Mesendoderm (in vitro differentiated cells): ENCODE results near the gene MAPRE3.
A peak's percentile ranks its signal among the peaks of the same experiment; 100 is the strongest.

Experiments used
- DNase-seq: peaks from one replicate; pipeline ENCODE4 v3.0.0; 2013
- H2AK5ac ChIP-seq: 2 replicates; pipeline ENCODE4 v1.6.1; 2013; ENCODE audit warnings: low read length, inconsistent platforms
- H2BK120ac ChIP-seq: 2 replicates; pipeline ENCODE4 v1.6.1; 2013; ENCODE audit warnings: low read depth, mild to moderate bottlenecking, low read length, moderate library complexity, mixed read lengths
- H2BK15ac ChIP-seq: replicated peaks from 2 replicates; pipeline ENCODE4 v1.6.1; 2013; ENCODE audit warnings: low read depth, mild to moderate bottlenecking, moderate library complexity
- H2BK5ac ChIP-seq: 2 replicates; pipeline ENCODE4 v1.6.1; 2013; ENCODE audit warnings: low read length, inconsistent platforms
- H3K18ac ChIP-seq: 2 replicates; pipeline ENCODE4 v1.6.1; 2013; ENCODE audit warnings: mild to moderate bottlenecking, low read length, mixed read lengths
- H3K23ac ChIP-seq: one replicate; pipeline ENCODE4 v1.6.1; 2013; ENCODE audit warnings: low read length
- H3K27ac ChIP-seq: 2 replicates; pipeline ENCODE4 v1.5.1; 2013; ENCODE audit warnings: low read depth, mild to moderate bottlenecking, inconsistent platforms, low read length, moderate library complexity
- H3K27me3 ChIP-seq: 2 replicates; pipeline ENCODE4 v1.6.1; 2013; ENCODE audit warnings: low read length, control low read depth, mild to moderate bottlenecking, inconsistent platforms; ENCODE audit not compliant: insufficient read depth, poor library complexity
- H3K36me3 ChIP-seq: 2 replicates; pipeline ENCODE4 v1.6.1; 2013; ENCODE audit warnings: low read length, inconsistent platforms; ENCODE audit not compliant: control insufficient read depth, insufficient read depth
- H3K4ac ChIP-seq: one replicate; pipeline ENCODE4 v1.6.1; 2013; ENCODE audit warnings: low read depth, mild to moderate bottlenecking, low read length, moderate library complexity
- H3K4me1 ChIP-seq: 2 replicates; pipeline ENCODE4 v1.6.1; 2013; ENCODE audit warnings: low read depth, low read length, inconsistent platforms; ENCODE audit not compliant: control insufficient read depth
- H3K4me2 ChIP-seq: 2 replicates; pipeline ENCODE4 v1.6.1; 2013; ENCODE audit warnings: low read length
- H3K4me3 ChIP-seq: 2 replicates; pipeline ENCODE4 v1.5.1; 2013; ENCODE audit warnings: mild to moderate bottlenecking, low read length
- H3K56ac ChIP-seq: one replicate; pipeline ENCODE4 v1.6.1; 2013; ENCODE audit warnings: low read length
- H3K79me1 ChIP-seq: 2 replicates; pipeline ENCODE4 v1.6.1; 2013; ENCODE audit warnings: low read length, inconsistent platforms
- H3K79me2 ChIP-seq: 2 replicates; pipeline ENCODE4 v1.6.1; 2013; ENCODE audit warnings: mild to moderate bottlenecking, low read length; ENCODE audit not compliant: control insufficient read depth, insufficient read depth
- H3K9ac ChIP-seq: 2 replicates; pipeline ENCODE4 v1.6.1; 2013; ENCODE audit warnings: low read length, inconsistent platforms
- H4K5ac ChIP-seq: one replicate; pipeline ENCODE4 v1.6.1; 2013; ENCODE audit warnings: low read length
- H4K8ac ChIP-seq: one replicate; pipeline ENCODE4 v1.6.1; 2013; ENCODE audit warnings: low read depth, mild to moderate bottlenecking, control low read depth, low read length, moderate library complexity
- WGBS: extraction: QIAGEN DNeasy Blood & Tissue Kit; methylation state at CpG from one replicate; pipeline ENCODE4 v1.1.7; 2013; ENCODE audit warnings: low lambda C conversion rate, missing lambda C conversion rate; ENCODE audit not compliant: insufficient coverage; ENCODE audit errors: extremely low coverage; 5-methylcytosine and 5-hydroxymethylcytosine counted together

The MAPRE3 gene

GRCh38 chr2:27019931-27020855 lies 49.8 kb downstream of the MAPRE3 start:
- no peak overlapping the region for H3K4ac ChIP-seq
- no peak for DNase-seq
- no peak overlapping the region for H3K27ac ChIP-seq

GRCh38 chr2:27021253-27022049 lies 51.0 kb downstream of the MAPRE3 start:
- H3K4me2 ChIP-seq: no peak overlapping the region
- H3K56ac ChIP-seq: no peak overlapping the region
- H3K4me3 ChIP-seq: no peak overlapping the region
- no peak overlapping the region for H3K23ac ChIP-seq
- H3K27me3 ChIP-seq: no peaks in the 10 kb centered on the region
- no peak overlapping the region for H4K8ac ChIP-seq
- no CpG with 5 or more reads among the region's 11 CpGs for WGBS
- no peaks in the 10 kb centered on the region for H3K79me2 ChIP-seq
- H2BK5ac ChIP-seq: no peak overlapping the region
- H2BK15ac ChIP-seq: no peak overlapping the region
- no peaks in the 10 kb centered on the region for H3K36me3 ChIP-seq
- no peak overlapping the region for H3K18ac ChIP-seq
- no peak overlapping the region for H2BK120ac ChIP-seq
- no peak overlapping the region for H4K5ac ChIP-seq
- DNase-seq: no peak
- no peak overlapping the region for H3K4ac ChIP-seq
- H3K9ac ChIP-seq: no peak overlapping the region
- no peak overlapping the region for H2AK5ac ChIP-seq
- H3K27ac ChIP-seq: no peak overlapping the region
- no peaks in the 10 kb centered on the region for H3K79me1 ChIP-seq
- no peaks in the 10 kb centered on the region for H3K4me1 ChIP-seq

More at GRCh38 chr2:27019931-27020855, 49.8 kb downstream of the MAPRE3 start:
- Histone ChIP-seq H2BK5ac (no peak overlapping the region), H4K8ac (no peak overlapping the region), H2AK5ac (no peak overlapping the region), H3K27me3 (no peaks in the 10 kb centered on the region), H4K5ac (no peak overlapping the region), H2BK15ac (no peak overlapping the region), H3K4me3 (no peak overlapping the region), H3K79me1 (no peaks in the 10 kb centered on the region), H3K18ac (no peak overlapping the region), H3K79me2 (no peaks in the 10 kb centered on the region), H3K4me1 (peaks cover 3% of the 10 kb centered on the region), H3K23ac (no peak overlapping the region), H2BK120ac (no peak overlapping the region), H3K9ac (no peak overlapping the region), H3K36me3 (no peaks in the 10 kb centered on the region), H3K56ac (no peak overlapping the region), H3K4me2 (no peak overlapping the region)
- no CpG with 5 or more reads among the region's 9 CpGs for WGBS

- Histone ChIP-seq H3K56ac (no peak overlapping the region), H2BK120ac (no peak overlapping the region), H2AK5ac (no peak overlapping the region), H2BK15ac (no peak overlapping the region), H3K23ac (no peak overlapping the region), H3K27me3 (no peaks in the 10 kb centered on the region), H3K9ac (no peak overlapping the region), H3K4me1 (no peaks in the 10 kb centered on the region), H3K4ac (no peak overlapping the region), H3K27ac (no peak overlapping the region), H3K4me2 (no peak overlapping the region), H3K79me1 (no peaks in the 10 kb centered on the region), H3K4me3 (no peak overlapping the region), H3K79me2 (no peaks in the 10 kb centered on the region), H3K18ac (no peak overlapping the region), H2BK5ac (no peak overlapping the region), H4K8ac (no peak overlapping the region), H3K36me3 (no peaks in the 10 kb centered on the region), H4K5ac (no peak overlapping the region)
- no peak for DNase-seq
- no CpG with 5 or more reads among the region's 7 CpGs for WGBS
Measured at GRCh38 chr2:27023740-27024139, 53.3 kb downstream of the MAPRE3 start.

DNA sequence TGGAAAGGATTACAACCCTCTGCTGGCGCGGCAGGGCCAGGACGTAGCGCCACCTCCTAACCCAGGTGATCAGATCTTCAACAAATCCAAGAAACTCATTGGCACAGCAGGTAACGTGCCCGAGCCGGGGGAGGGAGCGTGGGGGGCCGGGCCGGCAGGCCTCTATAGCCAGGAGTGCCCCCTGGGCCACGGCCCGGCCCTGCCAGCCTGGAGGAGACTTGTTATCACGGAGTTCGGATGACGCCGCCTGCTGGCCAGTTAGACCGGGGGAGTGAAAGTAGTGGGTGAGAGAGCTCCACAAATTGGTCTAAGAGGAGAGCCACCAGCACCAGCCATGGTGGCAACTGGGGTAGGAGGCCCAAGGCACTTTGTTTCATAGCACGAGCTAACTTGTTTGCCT lies 53.8 kb downstream of the MAPRE3 start:
- H3K79me1 ChIP-seq: no peaks in the 10 kb centered on the region

DNA sequence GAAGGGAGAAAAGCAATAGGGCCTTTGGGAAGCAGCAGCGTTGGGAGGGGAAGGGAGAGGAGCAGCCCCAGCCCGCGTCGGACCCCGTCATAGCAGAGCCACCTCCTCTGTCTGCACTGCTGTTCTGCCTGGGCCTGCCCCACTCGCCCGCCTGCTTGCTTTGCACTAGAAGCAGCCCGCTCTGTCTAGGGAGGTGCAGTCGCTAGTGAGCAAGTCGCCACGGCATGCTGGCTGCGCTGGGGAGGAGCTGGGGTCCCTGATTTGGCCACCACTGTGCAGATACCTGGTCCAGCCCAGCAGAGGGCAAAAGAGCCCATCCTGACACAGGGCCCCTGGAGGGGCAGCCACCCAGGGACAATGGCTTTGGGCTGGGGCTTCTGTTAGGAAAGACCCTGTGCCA lies 54.4 kb downstream of the MAPRE3 start:
- no peak overlapping the region for H3K27ac ChIP-seq
- H4K5ac ChIP-seq: no peak overlapping the region
- H3K79me2 ChIP-seq: no peaks in the 10 kb centered on the region
- no peak overlapping the region for H2BK15ac ChIP-seq
- DNase-seq: no peak
- H3K36me3 ChIP-seq: no peaks in the 10 kb centered on the region
- H3K79me1 ChIP-seq: no peaks in the 10 kb centered on the region
- no peak overlapping the region for H3K56ac ChIP-seq
- H3K4ac ChIP-seq: no peak overlapping the region
- H3K23ac ChIP-seq: no peak overlapping the region
- no CpG with 5 or more reads among the region's 12 CpGs for WGBS
- H3K9ac ChIP-seq: no peak overlapping the region
- H4K8ac ChIP-seq: no peak overlapping the region
- no peak overlapping the region for H2AK5ac ChIP-seq
- no peaks in the 10 kb centered on the region for H3K27me3 ChIP-seq
- no peak overlapping the region for H3K18ac ChIP-seq
- no peak overlapping the region for H3K4me2 ChIP-seq
- H3K4me1 ChIP-seq: no peaks in the 10 kb centered on the region
- H2BK5ac ChIP-seq: no peak overlapping the region
- H2BK120ac ChIP-seq: no peak overlapping the region
- no peak overlapping the region for H3K4me3 ChIP-seq

More for the DNA sequence above, 53.8 kb downstream of the MAPRE3 start:
- H3K9ac ChIP-seq: no peak overlapping the region
- no peaks in the 10 kb centered on the region for H3K36me3 ChIP-seq
- H3K4ac ChIP-seq: no peak overlapping the region
- no peak overlapping the region for H2AK5ac ChIP-seq
- H4K8ac ChIP-seq: no peak overlapping the region
- H2BK120ac ChIP-seq: no peak overlapping the region
- no peak overlapping the region for H3K56ac ChIP-seq
- no peak overlapping the region for H3K4me2 ChIP-seq
- H3K4me3 ChIP-seq: no peak overlapping the region
- no peaks in the 10 kb centered on the region for H3K27me3 ChIP-seq
- no peaks in the 10 kb centered on the region for H3K4me1 ChIP-seq
- H2BK5ac ChIP-seq: no peak overlapping the region
- H3K18ac ChIP-seq: no peak overlapping the region
- WGBS: no CpG with 5 or more reads among the region's 18 CpGs
- no peak overlapping the region for H4K5ac ChIP-seq
- no peak overlapping the region for H3K23ac ChIP-seq
- no peak overlapping the region for H2BK15ac ChIP-seq
- no peaks in the 10 kb centered on the region for H3K79me2 ChIP-seq
- peak; percentile 86 for DNase-seq
- H3K27ac ChIP-seq: no peak overlapping the region
